GM10266 (cell line): ENCODE data around the gene TKTL1.

Experiments used
- DNase-seq: peaks from one replicate; pipeline ENCODE4 v3.0.0; 2012; ENCODE audit errors: extremely low spot score
- CTCF ChIP-seq: IDR thresholded peaks from 2 replicates; pipeline ENCODE4 v1.5.1; 2012; ENCODE audit warnings: mild to moderate bottlenecking, low read depth; ENCODE audit not compliant: control insufficient read depth, insufficient read depth; ENCODE audit errors: missing control alignments

The TKTL1 gene

GRCh38 chrX:154363706-154364439 lies 68.3 kb downstream of the TKTL1 start:
- no peak for TF ChIP-seq CTCF
- DNase-seq = no peak

- TF ChIP-seq CTCF = no peak
- DNase-seq = no peak
Measured at GRCh38 chrX:154365052-154365600, 69.5 kb downstream of the TKTL1 start.

- no peak for TF ChIP-seq CTCF
- no peak for DNase-seq
Measured at GRCh38 chrX:154365997-154366665, 70.5 kb downstream of the TKTL1 start.

- TF ChIP-seq CTCF = no peak
- no peak for DNase-seq
Measured at GRCh38 chrX:154366666-154367055, 71.1 kb downstream of the TKTL1 start.

- TF ChIP-seq CTCF = no peak
- DNase-seq = no peak
Measured at GRCh38 chrX:154367474-154368308, 72.1 kb downstream of the TKTL1 start.

GRCh38 chrX:154368630-154369448 lies 73.2 kb downstream of the TKTL1 start:
- TF ChIP-seq CTCF = no peak
- peak; percentile 71 for DNase-seq
